Breast epithelium (tissue), 4 donors: Measurements from ENCODE around the gene SDHAF4. TPM values are rescaled to one million over a fixed set of nuclear protein-coding genes. Genes with fewer than 3 reads are reported as not detected.

Experiments
- DNase-seq, 2 donors: peaks; one replicate each; pipeline ENCODE4 v3.0.0-alpha.2; 2019; ENCODE audit warnings: low spot score in 2 of 2
- H3K27ac ChIP-seq, 2 donors: fragments of 200-600 bp; sonication (generic) in 1 of 2; one replicate each; pipeline ENCODE4 v1.5.1; 2016 to 2019; ENCODE audit warnings: mild to moderate bottlenecking in 1 of 2
- H3K27me3 ChIP-seq, 2 donors: fragments of 200-600 bp; sonication (generic) in 1 of 2; one replicate each; pipeline versions ENCODE4 v1.5.1 to v1.6.0; 2017 to 2019; ENCODE audit warnings: control low read depth in 1 of 2, mild to moderate bottlenecking in 1 of 2
- H3K36me3 ChIP-seq: fragments of 200-600 bp; one replicate; pipeline ENCODE4 v1.5.1; 2019
- H3K4me1 ChIP-seq, 2 donors: fragments of 200-600 bp; sonication (generic); one replicate each; pipeline ENCODE4 v1.5.1; 2016 to 2019; ENCODE audit warnings: control low read depth in 1 of 2
- H3K4me3 ChIP-seq, 3 donors: fragments of 200-600 bp; sonication (generic); 1 replicate in 2 of 3; 2 replicates in 1 of 3; pipeline ENCODE4 v1.5.1; 2016 to 2019; ENCODE audit warnings: mild to moderate bottlenecking in 3 of 3, moderate library complexity in 2 of 3
- H3K9me3 ChIP-seq, 2 donors: fragments of 200-600 bp; sonication (generic) in 1 of 2; one replicate each; pipeline ENCODE4 v1.5.1; 2016 to 2019; ENCODE audit warnings: control low read depth in 1 of 2
- POLR2A ChIP-seq: fragments of 450-650 bp; IDR thresholded peaks from one replicate; pipeline ENCODE4 v1.6.1; 2016; ENCODE audit warnings: antibody characterized with exemption, mild to moderate bottlenecking, moderate library complexity
- POLR2AphosphoS5 ChIP-seq, 3 donors: sonication (generic); formaldehyde crosslinking; IDR thresholded peaks; one replicate each; pipeline ENCODE4 v1.6.1; 2017; ENCODE audit warnings: antibody characterized with exemption in 3 of 3
- intact Hi-C: fragments of 100-400 bp; cut with DNase I; formaldehyde crosslinking; loops from one replicate; pipeline ENCODE4 v1.15.1; 2023; ENCODE audit warnings: low total_unique reads
- total RNA-seq, 3 donors: library from RNA; depleted of rRNA; stranded (reverse); fragments of >200 nt; gene quantifications; one replicate each; pipeline ENCODE4 v1.1.0, GENCODE V29; 2016
- TF ChIP-seq, protein P1 (sequence below), 3 donors: fragments of 450-650 bp; IDR thresholded peaks; one replicate each; pipeline ENCODE4 v1.5.1; 2016 to 2017; ENCODE audit warnings: antibody characterized with exemption in 3 of 3, mild to moderate bottlenecking in 3 of 3, moderate library complexity in 3 of 3

The SDHAF4 gene
- total RNA-seq, 3 donors from 2014 or later: 12.6 to 14.7 (median 13.2) TPM

DNA sequence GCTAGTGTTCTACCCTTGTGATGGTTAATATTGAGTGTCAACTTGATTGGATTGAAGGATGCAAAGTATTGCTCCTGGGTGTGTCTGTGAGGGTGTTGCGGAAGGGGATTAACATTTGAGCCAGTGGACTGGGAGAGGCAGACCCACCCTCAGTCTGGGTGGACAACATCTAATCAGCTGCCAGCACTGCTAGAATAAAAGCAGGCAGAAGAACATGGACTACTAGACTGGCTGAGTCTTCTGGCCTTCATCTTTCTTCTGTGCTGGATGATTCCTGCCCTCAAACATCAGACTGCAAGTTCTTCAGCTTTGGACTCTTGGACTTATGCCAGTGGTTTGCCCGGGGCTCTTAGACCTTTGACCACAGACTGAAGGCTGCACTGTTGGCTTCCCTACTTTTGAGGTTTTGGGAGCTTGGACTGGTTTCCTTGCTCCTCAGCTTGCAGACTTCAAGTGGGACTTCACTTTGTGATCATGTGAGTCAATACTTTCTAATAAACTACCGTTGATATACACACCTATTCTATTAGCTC lies 50.1 kb downstream of the SDHAF4 start:
- TF ChIP-seq POLR2AphosphoS5 (IDR thresholded peaks at IDR 0.05): no peak
- TF ChIP-seq POLR2A: no peak
- TF ChIP-seq, protein P1, sequence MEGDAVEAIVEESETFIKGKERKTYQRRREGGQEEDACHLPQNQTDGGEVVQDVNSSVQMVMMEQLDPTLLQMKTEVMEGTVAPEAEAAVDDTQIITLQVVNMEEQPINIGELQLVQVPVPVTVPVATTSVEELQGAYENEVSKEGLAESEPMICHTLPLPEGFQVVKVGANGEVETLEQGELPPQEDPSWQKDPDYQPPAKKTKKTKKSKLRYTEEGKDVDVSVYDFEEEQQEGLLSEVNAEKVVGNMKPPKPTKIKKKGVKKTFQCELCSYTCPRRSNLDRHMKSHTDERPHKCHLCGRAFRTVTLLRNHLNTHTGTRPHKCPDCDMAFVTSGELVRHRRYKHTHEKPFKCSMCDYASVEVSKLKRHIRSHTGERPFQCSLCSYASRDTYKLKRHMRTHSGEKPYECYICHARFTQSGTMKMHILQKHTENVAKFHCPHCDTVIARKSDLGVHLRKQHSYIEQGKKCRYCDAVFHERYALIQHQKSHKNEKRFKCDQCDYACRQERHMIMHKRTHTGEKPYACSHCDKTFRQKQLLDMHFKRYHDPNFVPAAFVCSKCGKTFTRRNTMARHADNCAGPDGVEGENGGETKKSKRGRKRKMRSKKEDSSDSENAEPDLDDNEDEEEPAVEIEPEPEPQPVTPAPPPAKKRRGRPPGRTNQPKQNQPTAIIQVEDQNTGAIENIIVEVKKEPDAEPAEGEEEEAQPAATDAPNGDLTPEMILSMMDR (IDR thresholded peaks at IDR 0.05): no peak
- Histone ChIP-seq H3K4me3 (no peak overlapping the region), H3K9me3 (no peaks in the 10 kb centered on the region), H3K27me3 (no peaks in the 10 kb centered on the region), H3K36me3 (no peaks in the 10 kb centered on the region), H3K27ac (no peak overlapping the region), H3K4me1 (no peaks in the 10 kb centered on the region)
- DNase-seq: no peak
- intact Hi-C loops: no loop called here

GRCh38 chr6:70620746-70621145 lies 54.0 kb downstream of the SDHAF4 start:
- no peak for DNase-seq

DNA sequence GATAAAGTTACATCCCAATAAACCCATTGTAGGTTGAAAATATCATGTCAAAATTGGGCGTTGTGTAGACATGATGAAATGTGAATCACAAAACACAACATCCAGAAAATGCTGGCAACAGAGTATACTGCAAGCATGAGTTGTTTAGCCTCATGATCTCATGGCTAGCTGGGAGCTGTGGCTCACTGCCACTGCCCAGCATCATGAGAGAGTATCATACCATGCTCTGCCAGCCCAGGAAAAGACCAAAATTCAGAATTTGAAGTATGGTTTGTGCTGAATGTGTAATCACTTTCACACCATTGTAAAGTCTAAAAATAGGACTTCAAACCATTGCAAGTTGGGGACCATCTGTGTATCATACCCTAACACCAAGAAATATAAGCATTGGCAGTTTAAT lies 55.7 kb downstream of the SDHAF4 start:
- H3K27ac ChIP-seq: no peak overlapping the region
- intact Hi-C loops: no loop called here
- no peaks in the 10 kb centered on the region for H3K27me3 ChIP-seq
- H3K36me3 ChIP-seq: no peaks in the 10 kb centered on the region
- no peaks in the 10 kb centered on the region for H3K9me3 ChIP-seq
- TF ChIP-seq, protein P1 (IDR thresholded peaks at IDR 0.05): no peak
- TF ChIP-seq POLR2A (no peak), POLR2AphosphoS5 (IDR thresholded peaks at IDR 0.05) (no peak)
- DNase-seq: no peak
- no peak overlapping the region for H3K4me3 ChIP-seq
- no peaks in the 10 kb centered on the region for H3K4me1 ChIP-seq

More at GRCh38 chr6:70620746-70621145, 54.0 kb downstream of the SDHAF4 start:
- Histone ChIP-seq H3K4me3 (no peak overlapping the region), H3K9me3 (no peaks in the 10 kb centered on the region), H3K27ac (no peak overlapping the region), H3K36me3 (no peaks in the 10 kb centered on the region), H3K4me1 (no peaks in the 10 kb centered on the region), H3K27me3 (no peaks in the 10 kb centered on the region)
- TF ChIP-seq, protein P1 (IDR thresholded peaks at IDR 0.05): no peak
- TF ChIP-seq POLR2A: no peak
- TF ChIP-seq POLR2AphosphoS5 (IDR thresholded peaks at IDR 0.05): no peak
- intact Hi-C loops: no loop called here

DNA sequence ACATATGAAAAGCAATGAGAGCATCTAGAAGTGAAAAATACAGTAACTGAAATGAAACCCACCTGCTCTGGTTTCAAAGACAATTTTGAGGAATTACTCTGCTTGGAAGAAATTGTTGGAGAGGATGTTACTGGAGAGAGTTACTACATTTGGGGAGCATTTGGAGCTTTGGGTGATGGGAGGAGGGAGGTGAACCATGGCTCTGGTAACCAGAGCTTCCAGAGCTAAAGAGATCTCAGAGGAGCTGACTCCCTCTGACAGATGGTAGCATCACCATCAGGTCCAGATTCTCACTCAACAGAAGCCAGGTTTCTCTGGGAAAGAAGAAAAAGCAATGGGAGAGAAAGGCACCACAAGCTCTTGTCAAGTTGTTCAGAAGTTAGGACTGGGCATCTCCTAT lies 58.7 kb downstream of the SDHAF4 start:
- no peak overlapping the region for H3K4me3 ChIP-seq
- TF ChIP-seq POLR2A: no peak
- TF ChIP-seq POLR2AphosphoS5 (IDR thresholded peaks at IDR 0.05): no peak
- TF ChIP-seq, protein P1 (IDR thresholded peaks at IDR 0.05): no peak
- intact Hi-C loops: no loop called here

GRCh38 chr6:70627500-70628254 lies 60.9 kb downstream of the SDHAF4 start:
- no peaks in the 10 kb centered on the region for H3K27me3 ChIP-seq

More for the DNA sequence above, 58.7 kb downstream of the SDHAF4 start:
- Histone ChIP-seq H3K27me3 (no peaks in the 10 kb centered on the region), H3K27ac (no peak overlapping the region), H3K36me3 (no peaks in the 10 kb centered on the region), H3K9me3 (peaks cover 0 to 3% of the 10 kb centered on the region in 2 donors), H3K4me1 (no peaks in the 10 kb centered on the region)
- no peak for DNase-seq

More at GRCh38 chr6:70627500-70628254, 60.9 kb downstream of the SDHAF4 start:
- H3K4me1 ChIP-seq: no peaks in the 10 kb centered on the region
- no peak overlapping the region for H3K27ac ChIP-seq
- H3K4me3 ChIP-seq: no peak overlapping the region
- intact Hi-C loops: no loop called here
- no peaks in the 10 kb centered on the region for H3K36me3 ChIP-seq
- DNase-seq: no peak
- peaks cover 0 to 3% of the 10 kb centered on the region in 2 donors for H3K9me3 ChIP-seq
- TF ChIP-seq, protein P1 (IDR thresholded peaks at IDR 0.05): no peak
- TF ChIP-seq POLR2AphosphoS5 (IDR thresholded peaks at IDR 0.05): no peak
- TF ChIP-seq POLR2A: no peak
